KOPT-K1 (cell line): ENCODE data around the gene TULP4.
"Not testable (repeated sequence)": the region's sequence is repeated elsewhere in the genome, so short reads cannot be mapped to it uniquely, and the experiment has no call there.

Experiments used
- H3K27ac ChIP-seq: fragments of 200-600 bp; sonication (generic); 2 replicates; pipeline ENCODE4 v1.5.1; 2016; ENCODE audit warnings: antibody characterized with exemption, mild to moderate bottlenecking, low read depth, low read length; ENCODE audit not compliant: poor library complexity, severe bottlenecking
- H3K36me3 ChIP-seq: fragments of 200-600 bp; sonication (generic); 2 replicates; pipeline ENCODE4 v1.5.1; 2017; ENCODE audit warnings: antibody characterized with exemption, mild to moderate bottlenecking, low read length, moderate library complexity; ENCODE audit not compliant: insufficient read depth
- H3K9me3 ChIP-seq: fragments of 200-600 bp; sonication (generic); 2 replicates; pipeline ENCODE4 v1.5.1; 2017; ENCODE audit warnings: antibody characterized with exemption, low read length, mild to moderate bottlenecking; ENCODE audit not compliant: insufficient read depth, poor library complexity, severe bottlenecking

Gene TULP4

DNA sequence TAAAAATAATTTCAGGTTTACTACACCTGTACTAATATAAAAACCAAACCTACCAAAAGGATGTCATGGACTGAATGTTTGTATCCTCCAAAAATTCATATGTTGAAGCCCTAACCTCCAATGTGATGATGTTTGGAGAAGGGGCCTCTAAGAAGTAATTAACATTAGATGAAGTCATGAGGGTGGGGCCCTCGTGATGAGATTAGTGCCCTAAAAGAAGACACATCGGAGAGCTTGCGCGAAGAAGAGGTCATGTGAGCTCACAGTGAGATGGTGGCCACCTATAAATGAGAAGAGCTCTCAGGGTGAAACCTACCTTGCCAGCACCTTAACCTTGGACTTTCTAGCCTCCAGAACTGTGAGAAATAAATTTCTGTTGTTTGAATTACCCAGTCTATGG, 20.8 kb downstream of the TULP4 start:
- H3K36me3 ChIP-seq, result no peaks in the 10 kb centered on the region

DNA sequence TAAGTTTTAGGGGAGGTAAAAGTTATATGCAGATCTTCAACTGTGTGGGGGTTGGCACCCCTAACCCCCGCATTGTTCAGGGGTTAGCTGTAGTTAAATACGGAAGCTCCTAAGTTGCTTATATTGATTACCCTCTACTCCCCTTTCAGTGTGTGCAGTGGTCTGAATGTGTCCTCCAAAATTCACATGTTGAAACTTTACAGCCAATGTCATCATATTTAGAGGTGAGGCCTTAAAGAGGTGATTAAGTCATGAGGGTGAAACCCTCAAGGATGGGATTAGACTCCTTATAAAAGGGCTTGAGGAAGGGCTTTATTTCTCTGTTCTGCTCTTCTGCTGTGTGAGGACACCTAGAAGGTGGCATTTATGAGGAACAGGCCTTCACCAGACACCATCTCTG, 22.3 kb downstream of the TULP4 start:
- H3K9me3 ChIP-seq, result peaks cover 15% of the 10 kb centered on the region
- no peaks in the 10 kb centered on the region for H3K36me3 ChIP-seq
- no peak overlapping the region for H3K27ac ChIP-seq

More for the DNA sequence above, 20.8 kb downstream of the TULP4 start:
- no peak overlapping the region for H3K27ac ChIP-seq
- H3K9me3 ChIP-seq, result peaks cover 15% of the 10 kb centered on the region

DNA sequence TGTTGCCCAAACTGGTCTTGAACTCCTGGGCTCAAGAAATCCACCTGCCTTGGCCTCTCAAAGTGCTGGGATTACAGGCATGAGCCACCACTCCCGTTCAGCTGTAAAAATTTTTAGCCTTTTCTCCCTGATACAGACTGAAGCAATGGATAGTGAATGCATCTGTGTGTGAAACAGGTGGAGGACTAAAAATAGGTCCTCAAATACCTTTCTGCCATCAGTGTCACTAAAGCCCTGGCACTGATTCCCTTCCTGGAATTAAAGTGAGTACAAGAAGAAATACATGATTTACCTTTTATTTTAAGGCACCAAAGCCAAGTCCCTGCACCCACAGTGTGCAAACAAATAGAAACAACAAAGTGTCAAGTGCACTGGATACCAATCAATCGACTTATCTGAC, 25.1 kb downstream of the TULP4 start:
- Histone ChIP-seq H3K9me3 (peaks cover 13% of the 10 kb centered on the region), H3K36me3 (no peaks in the 10 kb centered on the region), H3K27ac (no peak overlapping the region)

DNA sequence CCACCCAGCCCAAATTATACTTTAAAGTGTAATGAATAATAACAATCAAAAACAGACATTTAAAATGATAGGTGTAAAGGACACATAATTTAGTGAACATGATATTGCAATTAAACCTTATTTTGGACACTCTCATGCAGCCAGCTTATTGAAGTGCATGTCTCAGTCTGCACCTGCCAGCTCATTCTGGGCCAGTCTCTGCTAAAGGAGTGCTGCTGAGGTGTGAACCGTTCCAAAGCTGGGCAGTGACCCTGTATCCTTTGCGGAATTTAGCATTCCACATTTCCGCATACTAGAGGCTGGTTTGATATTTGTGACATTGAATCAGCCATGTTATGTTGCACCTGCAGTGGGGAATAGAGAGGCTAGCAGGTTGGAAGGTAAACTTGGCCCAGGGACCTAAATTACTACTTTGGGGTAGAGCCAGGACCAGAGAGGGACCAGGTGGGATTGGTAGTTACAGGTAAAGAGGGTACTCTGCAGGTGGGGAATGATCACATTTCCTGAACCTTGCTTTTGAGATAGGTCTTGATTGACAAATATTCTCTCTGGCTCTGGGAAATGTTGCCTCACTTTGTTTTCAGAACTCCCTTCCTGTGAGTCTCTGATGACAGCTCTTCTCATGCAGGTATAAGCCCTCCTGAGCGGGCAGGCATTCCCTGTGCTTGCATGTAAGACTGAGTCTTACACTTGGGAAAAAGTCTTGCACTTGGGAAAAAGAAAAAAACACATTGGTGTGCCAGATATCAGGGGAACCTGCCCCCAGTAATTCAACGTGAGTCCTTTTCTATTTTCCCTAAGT, 26.2 kb downstream of the TULP4 start:
- H3K36me3 ChIP-seq, result no peaks in the 10 kb centered on the region
- H3K27ac ChIP-seq, result no peak overlapping the region

DNA sequence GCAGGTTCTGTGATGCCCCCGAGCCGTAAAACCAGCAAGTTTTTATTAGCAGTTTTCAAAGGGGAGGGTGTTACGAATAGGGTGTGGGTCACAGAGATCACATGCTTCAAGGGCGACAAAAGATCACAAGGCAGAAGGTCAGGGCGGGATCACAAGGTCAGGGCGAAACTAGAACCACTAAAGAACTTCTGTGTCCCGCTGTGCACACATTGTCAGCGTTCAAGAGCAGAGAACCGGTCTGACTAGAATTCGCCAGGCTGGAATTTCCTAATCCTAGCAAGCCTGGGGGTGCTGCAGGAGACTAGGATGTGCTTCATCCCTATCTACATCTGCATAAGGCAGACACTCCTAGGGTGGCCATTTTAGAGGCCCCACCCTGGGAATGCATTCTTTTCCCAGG, 26.9 kb downstream of the TULP4 start:
- H3K36me3 ChIP-seq, H3K27ac ChIP-seq, H3K9me3 ChIP-seq: not testable (repeated sequence)

More for the DNA sequence above, 26.2 kb downstream of the TULP4 start:
- peaks cover under 1% of the 10 kb centered on the region for H3K9me3 ChIP-seq

DNA sequence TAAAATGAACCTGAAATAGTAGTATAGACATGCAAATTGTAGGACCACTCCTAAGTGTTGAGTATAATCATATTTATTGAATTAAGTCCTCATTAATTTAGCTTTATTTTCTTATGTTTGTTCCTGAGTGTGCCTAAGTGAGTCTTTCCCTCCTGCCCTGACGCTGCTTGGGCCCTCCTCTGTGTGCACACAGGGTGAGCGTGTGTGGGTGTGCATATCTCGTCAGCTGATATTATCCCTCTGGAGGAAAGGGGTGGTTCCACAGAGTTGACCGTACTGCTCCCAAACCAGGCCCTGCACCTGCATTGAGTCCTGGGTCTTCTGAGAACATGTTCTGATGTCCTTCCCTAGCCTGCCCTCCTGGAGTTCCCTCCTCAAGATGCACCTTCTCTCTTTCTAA, 28.0 kb downstream of the TULP4 start:
- no peaks in the 10 kb centered on the region for H3K36me3 ChIP-seq
- H3K27ac ChIP-seq, result no peak overlapping the region
- peaks cover 10% of the 10 kb centered on the region for H3K9me3 ChIP-seq

DNA sequence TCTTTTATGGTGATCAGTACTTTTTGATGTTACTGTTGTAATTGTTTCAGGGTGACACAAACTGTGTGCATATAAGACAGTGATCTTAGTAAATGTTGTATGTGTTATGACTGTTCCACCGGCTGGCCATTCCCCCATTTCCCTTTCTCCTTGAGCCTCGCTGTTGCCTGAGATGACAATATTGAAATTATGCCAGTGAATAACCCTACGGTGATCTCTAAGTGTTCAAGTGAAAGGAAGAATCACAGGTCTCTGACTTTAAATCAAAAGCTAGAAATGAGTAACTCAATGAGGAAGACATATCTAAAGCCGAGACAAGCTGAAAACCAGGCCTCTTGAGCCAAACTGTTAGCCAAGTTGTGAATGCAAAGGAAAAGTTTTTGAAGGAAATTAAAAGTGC, 32.3 kb downstream of the TULP4 start:
- H3K36me3 ChIP-seq, result no peaks in the 10 kb centered on the region
- H3K27ac ChIP-seq, result no peak overlapping the region
- peaks cover 45% of the 10 kb centered on the region for H3K9me3 ChIP-seq

DNA sequence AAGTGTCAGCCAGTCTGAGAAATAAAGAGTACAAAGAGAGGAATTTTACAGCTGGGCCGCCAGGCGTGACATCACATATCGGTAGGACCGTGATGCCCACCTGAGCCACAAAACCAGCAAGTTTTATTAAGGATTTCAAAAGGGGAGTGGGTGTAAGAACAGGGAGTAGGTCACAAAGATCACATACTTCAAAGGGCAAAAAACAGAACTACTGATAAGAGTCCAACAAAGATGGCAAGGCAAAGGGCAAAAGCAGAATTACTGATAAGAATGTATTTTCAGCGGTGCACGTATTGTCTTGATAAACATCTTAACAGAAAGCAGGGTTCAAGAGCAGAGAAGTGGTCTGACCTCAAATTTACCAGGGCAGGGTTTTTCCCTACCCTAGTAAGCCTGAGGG, 33.2 kb downstream of the TULP4 start:
- not testable (repeated sequence) for H3K36me3 ChIP-seq, H3K27ac ChIP-seq
- H3K9me3 ChIP-seq, result peaks cover 52% of the 10 kb centered on the region

DNA sequence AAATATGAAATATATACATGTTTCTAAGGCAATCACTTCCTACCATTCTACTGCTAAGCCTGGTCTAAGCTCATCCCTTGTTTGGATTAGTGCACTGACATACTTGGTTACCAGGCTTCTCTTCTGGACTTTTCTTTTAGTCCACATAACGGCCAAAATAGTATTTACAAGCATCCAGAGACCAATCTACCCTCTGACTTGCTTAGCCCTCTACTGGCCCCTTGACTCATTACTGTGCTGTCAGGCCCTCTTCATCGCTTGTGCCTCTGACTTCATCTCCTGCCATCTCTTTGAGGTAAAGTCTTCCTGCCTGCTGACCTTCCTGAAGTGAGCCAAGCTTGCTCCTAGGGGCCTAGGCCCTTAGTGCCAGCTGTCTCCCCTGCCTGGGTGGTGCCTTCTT, 35.1 kb downstream of the TULP4 start:
- Histone ChIP-seq H3K9me3 (peaks cover 61% of the 10 kb centered on the region), H3K36me3 (no peaks in the 10 kb centered on the region), H3K27ac (no peak overlapping the region)

DNA sequence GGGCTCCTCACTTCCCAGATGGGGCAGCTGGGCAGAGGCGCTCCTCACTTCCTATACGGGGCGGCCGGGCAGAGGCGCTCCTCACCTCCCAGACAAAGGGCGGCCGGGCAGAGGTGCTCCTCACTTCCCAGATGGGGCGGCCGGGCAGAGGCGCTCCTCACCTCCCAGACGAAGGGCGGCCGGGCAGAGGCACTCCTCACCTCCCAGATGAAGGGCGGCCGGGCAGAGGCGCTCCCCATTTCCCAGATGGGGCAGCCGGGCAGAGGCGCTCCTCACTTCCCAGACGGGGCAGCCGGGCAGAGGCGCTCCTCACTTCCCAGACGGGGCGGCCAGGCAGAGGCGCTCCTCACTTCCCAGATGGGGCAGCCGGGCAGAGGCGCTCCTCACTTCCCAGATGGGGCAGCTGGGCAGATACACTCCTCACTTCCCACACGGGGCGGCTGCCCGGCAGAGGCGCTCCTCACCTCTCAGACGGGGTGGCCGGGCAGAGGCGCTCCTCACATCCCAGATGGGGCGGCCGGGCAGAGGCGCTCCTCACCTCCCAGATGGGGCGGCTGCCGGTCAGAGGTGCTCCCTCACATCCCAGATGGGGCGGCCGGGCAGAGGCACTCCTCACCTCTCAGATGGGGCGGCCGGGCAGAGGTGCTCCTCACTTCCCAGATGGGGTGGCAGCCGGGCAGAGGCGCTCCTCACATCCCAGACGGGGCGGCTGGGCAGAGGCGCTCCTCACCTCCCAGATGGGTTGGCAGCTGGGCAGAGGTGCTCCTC, 36.7 kb downstream of the TULP4 start:
- H3K36me3 ChIP-seq, H3K27ac ChIP-seq: not testable (repeated sequence)
- peaks cover 61% of the 10 kb centered on the region for H3K9me3 ChIP-seq

DNA sequence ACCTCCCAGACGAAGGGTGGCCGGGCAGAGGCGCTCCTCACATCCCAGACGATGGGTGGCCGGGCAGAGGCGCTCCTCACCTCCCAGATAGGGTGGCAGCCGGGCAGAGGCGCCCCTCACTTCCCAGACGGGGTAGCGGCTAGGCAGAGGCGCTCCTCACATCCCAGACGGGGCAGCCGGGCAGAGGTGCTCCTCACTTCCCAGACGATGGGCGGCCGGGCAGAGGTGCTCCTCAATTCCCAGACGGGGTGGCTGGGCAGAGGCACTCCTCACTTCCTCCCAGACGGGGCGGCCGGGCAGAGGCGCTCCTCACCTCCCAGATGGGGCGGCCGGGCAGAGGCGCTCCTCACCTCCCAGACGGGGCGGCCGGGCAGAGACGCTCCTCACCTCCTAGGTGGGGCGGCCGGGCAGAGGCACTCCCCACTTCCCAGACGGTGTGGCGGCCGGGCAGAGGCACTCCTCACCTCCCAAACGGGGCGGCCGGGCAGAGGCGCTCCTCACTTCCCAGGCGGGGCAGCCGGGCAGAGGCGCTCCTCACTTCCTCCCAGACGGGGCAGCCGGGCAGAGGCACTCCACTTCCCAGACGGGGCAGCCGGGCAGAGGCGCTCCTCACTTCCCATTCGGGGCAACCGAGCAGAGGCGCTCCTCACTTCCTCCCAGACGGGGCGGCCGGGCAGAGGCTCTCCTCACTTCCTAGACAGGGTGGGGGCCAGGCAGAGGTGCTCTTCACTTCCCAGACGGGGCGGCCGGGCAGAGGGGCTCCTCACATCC, 37.4 kb downstream of the TULP4 start:
- not testable (repeated sequence) for H3K36me3 ChIP-seq, H3K27ac ChIP-seq
- peaks cover 56% of the 10 kb centered on the region for H3K9me3 ChIP-seq

DNA sequence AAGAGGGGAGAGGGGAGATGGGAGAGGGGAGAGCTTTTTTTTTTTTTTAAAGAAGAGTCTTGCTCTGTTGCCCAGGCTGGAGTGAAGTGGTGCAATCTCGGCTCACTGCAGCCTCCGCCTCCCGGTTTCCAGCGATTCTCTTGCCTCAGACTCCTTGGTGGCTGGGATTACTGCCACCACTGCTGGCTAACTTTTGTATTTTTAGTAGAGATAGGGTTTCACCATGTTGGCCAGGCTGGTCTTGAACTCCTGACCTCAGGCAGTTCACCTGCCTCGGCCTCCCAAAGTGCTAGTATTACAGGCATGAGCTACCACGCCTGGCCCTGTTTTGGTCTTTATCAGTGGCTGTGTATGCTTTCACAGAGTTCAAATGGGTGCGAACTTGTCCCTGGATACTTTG, 38.5 kb downstream of the TULP4 start:
- peaks cover 46% of the 10 kb centered on the region for H3K9me3 ChIP-seq
- H3K27ac ChIP-seq, H3K36me3 ChIP-seq: not testable (repeated sequence)

DNA sequence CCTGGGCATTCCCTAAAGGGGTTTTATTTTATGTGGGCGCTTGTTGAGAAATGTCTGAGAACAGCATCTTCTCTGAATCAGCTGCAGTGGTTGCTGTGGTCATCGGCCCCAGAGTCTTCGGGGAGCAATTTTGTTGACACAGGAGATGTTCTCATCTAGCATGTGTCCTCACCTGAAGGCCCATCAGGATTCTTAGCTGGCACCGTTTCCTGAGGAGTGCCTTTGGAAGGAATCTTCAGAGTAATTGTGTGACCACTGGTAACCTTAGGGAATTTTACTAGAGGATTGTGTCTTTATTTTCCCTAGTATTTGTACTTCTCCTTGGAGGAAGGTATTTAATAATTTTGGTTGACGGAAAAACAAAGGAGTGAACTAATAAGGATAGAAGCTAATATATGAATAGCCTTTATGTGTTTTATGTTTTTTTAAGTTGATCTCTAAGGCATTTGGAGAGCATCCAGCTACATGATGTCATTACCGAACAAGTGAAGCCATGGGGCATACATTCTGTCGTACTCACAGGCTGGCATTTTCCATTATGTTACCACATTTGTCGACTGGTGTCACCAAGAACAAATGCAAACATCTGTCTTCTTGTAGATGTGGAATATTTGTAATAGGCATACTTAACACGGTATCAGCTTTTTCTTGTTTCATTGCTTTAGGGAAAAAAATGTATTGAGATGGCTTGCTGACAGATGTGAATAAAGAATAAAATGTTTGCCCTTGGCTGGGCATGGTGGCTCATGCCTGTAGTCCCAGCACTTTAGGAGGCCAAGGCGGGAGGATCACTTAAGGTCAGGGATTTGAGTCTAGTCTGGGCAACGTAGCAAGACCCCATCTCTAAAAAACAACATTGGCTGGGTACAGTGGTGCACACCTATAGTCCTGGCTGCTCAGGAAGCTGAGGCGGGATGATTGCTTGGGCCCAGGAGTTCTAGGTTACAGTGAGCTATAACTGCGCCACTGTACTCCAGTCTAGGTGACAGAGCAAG, 41.9 kb downstream of the TULP4 start:
- no peak overlapping the region for H3K27ac ChIP-seq
- H3K9me3 ChIP-seq, result peaks cover 19% of the 10 kb centered on the region
- no peaks in the 10 kb centered on the region for H3K36me3 ChIP-seq
